K562 treated with DMSO at 1 percent for 24 hours (cell line): Measurements from ENCODE around the gene C3orf49. TPM values are rescaled to one million over a fixed set of nuclear protein-coding genes. Genes with fewer than 3 reads are reported as not detected.

Experiments
- total RNA-seq: library from RNA; unstranded; fragments of 300-600 nt; gene quantifications from 2 replicates; pipeline ENCODE4 v1.2.3, GENCODE V29; 2022; ENCODE audit warnings: low read depth; ENCODE audit not compliant: insufficient read depth

Gene C3orf49
- total RNA-seq = not detected in 2 replicates

DNA sequence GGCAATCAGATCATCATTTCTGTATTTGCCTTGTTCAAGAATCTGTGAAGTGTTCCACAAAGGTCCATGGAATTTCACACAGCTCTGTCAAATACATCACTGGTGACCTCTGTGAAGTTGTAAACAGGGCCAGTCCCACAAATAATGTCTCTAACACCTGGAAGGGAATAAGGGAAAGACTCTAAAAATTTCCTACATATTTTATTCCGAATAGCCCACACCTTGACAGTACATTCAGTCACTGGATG lies at the start of gene C3orf49:
Gene C3orf49 (plus strand): TSS at position 149 of the 248 bp plus-strand sequence. CDS start 173 bp downstream, outside the sequence.

GRCh38 chr3:63863150-63864007 lies 44.3 kb downstream of the C3orf49 start, which contains the start of the genes ATXN7 and THOC7:
ATXN7 (plus strand) TSS chr3:63863867; CDS start chr3:63912599, 48,732 bp downstream.
THOC7 (minus strand) TSS chr3:63863805; CDS start chr3:63863790, 15 bp downstream.

Other genes starting within 250 kb of the C3orf49 start
- not detected in 2 replicates for gene SNTN, start 166.6 kb upstream of the C3orf49 start, total RNA-seq
- 28.5 and 30.8 TPM in 2 replicates for gene THOC7, start 44.5 kb downstream of the C3orf49 start, total RNA-seq
- 4.7 and 6.3 TPM in 2 replicates for gene ATXN7, start 44.6 kb downstream of the C3orf49 start, total RNA-seq
- gene SCAANT1, start 93.1 kb downstream of the C3orf49 start, total RNA-seq = not detected in 2 replicates
- 66.7 and 71.5 TPM in 2 replicates for gene PSMD6, start 204.2 kb downstream of the C3orf49 start, total RNA-seq